SK-N-MC (cell line): ENCODE data around the gene SLC47A2.

Source experiments
- EZH2 ChIP-seq: fragments of 200-600 bp; sonication (generic); IDR thresholded peaks from one replicate; pipeline ENCODE4 v1.6.1; 2017; ENCODE audit warnings: antibody characterized with exemption
- FOXP2 ChIP-seq: optimal IDR thresholded peaks from 2 replicates; pipeline ENCODE3; 2011; ENCODE audit warnings: mild to moderate bottlenecking, moderate library complexity; ENCODE audit not compliant: insufficient read depth; ENCODE audit errors: extremely low read length, control extremely low read depth
- POLR2AphosphoS5 ChIP-seq: IDR thresholded peaks from 2 replicates; pipeline ENCODE4 v1.6.1; 2012; ENCODE audit warnings: mild to moderate bottlenecking, low read depth, low read length, borderline replicate concordance

DNA sequence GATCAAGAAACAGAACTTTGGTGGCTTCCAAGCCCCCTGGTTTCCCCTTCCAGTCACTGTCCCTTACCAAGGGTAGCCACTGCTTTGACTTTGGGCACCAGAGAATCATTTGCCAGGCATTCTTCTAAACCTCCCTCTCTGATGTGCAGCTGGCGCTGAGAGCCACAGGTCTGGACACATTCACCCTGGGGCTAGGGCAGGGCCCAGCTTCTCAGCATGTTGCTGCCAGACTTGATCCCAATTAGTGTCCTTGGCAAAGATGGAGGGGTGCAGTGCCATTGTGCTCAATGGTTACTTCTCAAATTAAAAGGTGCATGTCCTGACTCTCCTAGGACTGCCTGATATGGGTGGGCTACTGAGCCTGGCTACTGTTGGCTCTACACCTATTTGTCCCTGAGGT, 7.6 kb upstream of the SLC47A2 start:
- TF ChIP-seq POLR2AphosphoS5 (no peak), EZH2 (no peak), FOXP2 (no peak)
